B cell (primary cell): ENCODE measurements around the gene MGAT4C.

Experiments
- CTCF ChIP-seq: fragments of 200-600 bp; IDR thresholded peaks from one replicate; pipeline ENCODE4 v1.8.0; 2022; ENCODE audit warnings: antibody characterized with exemption, mild to moderate bottlenecking
- EZH2 ChIP-seq: IDR thresholded peaks from 2 replicates; pipeline ENCODE4 v1.6.1; 2012; ENCODE audit warnings: borderline replicate concordance, low read depth, mild to moderate bottlenecking, moderate library complexity, low read length; ENCODE audit not compliant: insufficient read depth, poor library complexity, severe bottlenecking

GRCh38 chr12:86194721-86195120 is 61.5 kb downstream of the MGAT4C start:
- TF ChIP-seq CTCF (no peak), EZH2 (no peak)
